Sciatic nerve (tissue), 2 donors: ENCODE data around the gene LMAN1. TPM values are rescaled to one million over a fixed set of nuclear protein-coding genes. Genes with fewer than 3 reads are reported as not detected.

Experiments used
- ATAC-seq: fragments of 200-7000 bp; cut with Tn5 transposase; one replicate; pipeline ENCODE4 v1.9.1; 2020; ENCODE audit warnings: mild to moderate bottlenecking, moderate library complexity
- DNase-seq: peaks from one replicate; pipeline ENCODE4 v3.0.0-alpha.2; 2020; ENCODE audit warnings: low spot score
- intact Hi-C: fragments of 100-400 bp; cut with DNase I; formaldehyde crosslinking; loops from one replicate; pipeline ENCODE4 v1.14.2; 2022
- total RNA-seq: library from RNA; stranded (reverse); fragmentation: NEBNext Ultra II Directional; extraction: Animal tissue kit (Norgen Biotek cat#: 25700); gene quantifications from one replicate; pipeline ENCODE4 v1.2.1, GENCODE V29; 2021
- donor health status: DM: no; HTN: no; CAD: no.
- donor health status: DM: no; HTN: no; CAD: no.

LMAN1 gene
- total RNA-seq = 64.1 TPM

- DNase-seq (peak; percentile 97), ATAC-seq (peak; percentile 100)
- intact Hi-C loops = no loop called here
Observed at GRCh38 chr18:59358712-59359575, at the start of gene LMAN1. LMAN1 (minus strand) TSS chr18:59359265; CDS start chr18:59359244, 21 bp downstream.

- intact Hi-C loops = no loop called here
- ATAC-seq (peak; percentile 90), DNase-seq (peak; percentile 77)
Observed at GRCh38 chr18:59402432-59403090, 43.5 kb upstream of the LMAN1 start.

- DNase-seq = no peak
- no peak for ATAC-seq
- intact Hi-C loops = no loop called here
Observed at GRCh38 chr18:59400407-59400806, 41.3 kb upstream of the LMAN1 start.

- intact Hi-C loops = no loop called here
Observed at GRCh38 chr18:59395226-59396175, 36.4 kb upstream of the LMAN1 start.

GRCh38 chr18:59393381-59393780 lies 34.3 kb upstream of the LMAN1 start:
- ATAC-seq = no peak
- intact Hi-C loops = no loop called here
- DNase-seq = no peak

More at GRCh38 chr18:59395226-59396175, 36.4 kb upstream of the LMAN1 start:
- DNase-seq = no peak
- no peak for ATAC-seq

GRCh38 chr18:59388817-59389216 lies 29.8 kb upstream of the LMAN1 start:
- no peak for DNase-seq
- no peak for ATAC-seq
- intact Hi-C loops = no loop called here

GRCh38 chr18:59387687-59388565 lies 28.9 kb upstream of the LMAN1 start:
- DNase-seq (no peak), ATAC-seq (no peak)
- intact Hi-C loops = no loop called here

- DNase-seq (no peak), ATAC-seq (no peak)
- intact Hi-C loops = no loop called here
Observed at GRCh38 chr18:59386909-59387686, 28.0 kb upstream of the LMAN1 start.

GRCh38 chr18:59385191-59385590 lies 26.1 kb upstream of the LMAN1 start:
- intact Hi-C loops = no loop called here
- ATAC-seq = no peak
- no peak for DNase-seq

GRCh38 chr18:59383851-59384250 lies 24.8 kb upstream of the LMAN1 start:
- DNase-seq (no peak), ATAC-seq (no peak)
- intact Hi-C loops = no loop called here

GRCh38 chr18:59382383-59382782 lies 23.3 kb upstream of the LMAN1 start:
- ATAC-seq = no peak
- no peak for DNase-seq
- intact Hi-C loops = no loop called here

GRCh38 chr18:59381949-59382348 lies 22.9 kb upstream of the LMAN1 start:
- ATAC-seq = no peak
- intact Hi-C loops = no loop called here

GRCh38 chr18:59380706-59381105 lies 21.6 kb upstream of the LMAN1 start:
- DNase-seq = no peak

More at GRCh38 chr18:59381949-59382348, 22.9 kb upstream of the LMAN1 start:
- DNase-seq = no peak

GRCh38 chr18:59379772-59380522 lies 20.9 kb upstream of the LMAN1 start:
- ATAC-seq (no peak), DNase-seq (no peak)
- intact Hi-C loops = no loop called here

More at GRCh38 chr18:59380706-59381105, 21.6 kb upstream of the LMAN1 start:
- intact Hi-C loops = no loop called here
- ATAC-seq = no peak

GRCh38 chr18:59377613-59378337 lies 18.7 kb upstream of the LMAN1 start:
- intact Hi-C loops = no loop called here
- ATAC-seq = no peak
- no peak for DNase-seq

GRCh38 chr18:59376351-59376935 lies 17.4 kb upstream of the LMAN1 start:
- intact Hi-C loops = no loop called here
- no peak for ATAC-seq
- DNase-seq = no peak
